Measurements from ENCODE around the gene CACNA1A. TPM values are rescaled to one million over a fixed set of nuclear protein-coding genes. Genes with fewer than 3 reads are reported as not detected.

CACNA1A gene
- total and polyA plus RNA-seq, 2 of the 13 experiments (the other 11 are each of a cell fraction or from before 2014, with no cell fraction given), result not detected

DNA sequence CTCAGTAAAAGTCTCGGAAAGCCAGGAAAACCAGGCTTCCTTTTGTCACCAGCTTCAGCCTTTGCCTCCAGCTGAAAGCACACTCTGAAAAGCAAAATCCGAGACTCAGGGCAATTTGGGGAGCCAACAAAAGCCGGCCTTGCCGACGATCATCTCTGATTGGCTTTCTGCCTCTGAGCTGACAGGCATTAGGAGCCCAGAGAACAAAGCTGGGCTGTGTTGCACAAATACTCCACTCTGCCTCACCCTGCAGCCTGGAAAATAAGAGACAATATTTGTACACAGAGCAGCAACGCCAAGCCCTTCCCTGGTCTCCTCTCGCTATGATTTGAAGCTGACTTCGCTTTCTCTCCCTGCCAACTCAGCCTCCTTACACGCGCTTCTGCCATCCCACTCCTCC is 46.9 kb downstream of the CACNA1A start:
- WGBS (ENCODE audit: low lambda C conversion rate), result 19% methylated on average over 10 of the region's 10 CpGs
- no peak overlapping the region for H3K9ac ChIP-seq (ENCODE audit: insufficient read depth, low read depth, low read length)
- H2AFZ ChIP-seq (ENCODE audit: low read length), result no peak overlapping the region
- 0 out of 2 replicates have a peak, but pooled peaks cover 2% of the 10 kb centered on the region for H4K20me1 ChIP-seq (ENCODE audit: insufficient read depth, low read length)
- H3K4me1 ChIP-seq (ENCODE audit: insufficient read depth, low read length), result no peaks in the 10 kb centered on the region
- no peak for DNase-seq (ENCODE audit: low spot score)
- H3K27ac ChIP-seq (ENCODE audit: extremely low read length, insufficient read depth, low read length), result no peak overlapping the region
- BruUV-seq (replicated peaks), result no TSS peak
- H3K4me2 ChIP-seq (ENCODE audit: low read depth, low read length), result no peak overlapping the region
- no peaks in the 10 kb centered on the region for H3K9me3 ChIP-seq (ENCODE audit: low read length)
- H3K4me3 ChIP-seq (replicated peaks in 1 of 3; ENCODE audit: insufficient read depth in 1 of 3, low read depth in 2 of 3, low read length in 3 of 3), result no peak overlapping the region
- FAIRE-seq, result no peak
- intact Hi-C loops (cut with micrococcal nuclease; ENCODE audit: unreplicated experiment), result no loop called here
- H3K79me2 ChIP-seq (ENCODE audit: insufficient read depth, low read length), result no peaks in the 10 kb centered on the region
- ChIA-PET CTCF (ENCODE audit: low intra/inter-chr PET ratio, low total read pairs) (no interaction called here), POLR2A (no interaction called here)
- in situ Hi-C loops (cut with HindIII; ENCODE audit: extremely low pct_ligation_motif_present, low pct_unique_long_range_greater_than_20kb), result no loop called here
- peaks cover 2 to 23% of the 10 kb centered on the region in 2 experiments; a peak in 3 of 5 replicates for H3K27me3 ChIP-seq (ENCODE audit: control insufficient read depth in 1 of 2, insufficient read depth in 2 of 2, low read length in 2 of 2)
- ATAC-seq, result no peak
- H3K36me3 ChIP-seq (replicated peaks in 1 of 2; ENCODE audit: control insufficient read depth in 1 of 2, insufficient read depth in 2 of 2, low read length in 2 of 2), result no peaks in the 10 kb centered on the region
- TF ChIP-seq THAP11 (CRISPR knock-in tag; IDR thresholded peaks at IDR 0.05) (no peak), TP53 (CRISPR knock-in tag; conservative IDR thresholded peaks at IDR 0.05) (no peak), ZNF615 (CRISPR knock-in tag; IDR thresholded peaks at IDR 0.05; ENCODE audit: borderline replicate concordance) (no peak), TCF7 (IDR thresholded peaks at IDR 0.05; ENCODE audit: low read depth) (no peak), ZNF761 (CRISPR knock-in tag; conservative IDR thresholded peaks at IDR 0.05) (no peak), ZNF329 (CRISPR knock-in tag; IDR thresholded peaks at IDR 0.05; ENCODE audit: low read depth) (no peak), ZNF549 (CRISPR knock-in tag; IDR thresholded peaks at IDR 0.05) (no peak)
- TF ChIP-seq, protein P1, sequence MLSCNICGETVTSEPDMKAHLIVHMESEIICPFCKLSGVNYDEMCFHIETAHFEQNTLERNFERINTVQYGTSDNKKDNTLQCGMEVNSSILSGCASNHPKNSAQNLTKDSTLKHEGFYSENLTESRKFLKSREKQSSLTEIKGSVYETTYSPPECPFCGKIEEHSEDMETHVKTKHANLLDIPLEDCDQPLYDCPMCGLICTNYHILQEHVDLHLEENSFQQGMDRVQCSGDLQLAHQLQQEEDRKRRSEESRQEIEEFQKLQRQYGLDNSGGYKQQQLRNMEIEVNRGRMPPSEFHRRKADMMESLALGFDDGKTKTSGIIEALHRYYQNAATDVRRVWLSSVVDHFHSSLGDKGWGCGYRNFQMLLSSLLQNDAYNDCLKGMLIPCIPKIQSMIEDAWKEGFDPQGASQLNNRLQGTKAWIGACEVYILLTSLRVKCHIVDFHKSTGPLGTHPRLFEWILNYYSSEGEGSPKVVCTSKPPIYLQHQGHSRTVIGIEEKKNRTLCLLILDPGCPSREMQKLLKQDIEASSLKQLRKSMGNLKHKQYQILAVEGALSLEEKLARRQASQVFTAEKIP (CRISPR knock-in tag; IDR thresholded peaks at IDR 0.05; ENCODE audit: borderline replicate concordance), result no peak

Measured in HepG2 (cell line).